Measurements from ENCODE around the gene GFOD2.
"Not testable (repeated sequence)": the region's sequence is repeated elsewhere in the genome, so short reads cannot be mapped to it uniquely, and the experiment has no call there.

The GFOD2 gene, protein sequence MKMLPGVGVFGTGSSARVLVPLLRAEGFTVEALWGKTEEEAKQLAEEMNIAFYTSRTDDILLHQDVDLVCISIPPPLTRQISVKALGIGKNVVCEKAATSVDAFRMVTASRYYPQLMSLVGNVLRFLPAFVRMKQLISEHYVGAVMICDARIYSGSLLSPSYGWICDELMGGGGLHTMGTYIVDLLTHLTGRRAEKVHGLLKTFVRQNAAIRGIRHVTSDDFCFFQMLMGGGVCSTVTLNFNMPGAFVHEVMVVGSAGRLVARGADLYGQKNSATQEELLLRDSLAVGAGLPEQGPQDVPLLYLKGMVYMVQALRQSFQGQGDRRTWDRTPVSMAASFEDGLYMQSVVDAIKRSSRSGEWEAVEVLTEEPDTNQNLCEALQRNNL

DNA sequence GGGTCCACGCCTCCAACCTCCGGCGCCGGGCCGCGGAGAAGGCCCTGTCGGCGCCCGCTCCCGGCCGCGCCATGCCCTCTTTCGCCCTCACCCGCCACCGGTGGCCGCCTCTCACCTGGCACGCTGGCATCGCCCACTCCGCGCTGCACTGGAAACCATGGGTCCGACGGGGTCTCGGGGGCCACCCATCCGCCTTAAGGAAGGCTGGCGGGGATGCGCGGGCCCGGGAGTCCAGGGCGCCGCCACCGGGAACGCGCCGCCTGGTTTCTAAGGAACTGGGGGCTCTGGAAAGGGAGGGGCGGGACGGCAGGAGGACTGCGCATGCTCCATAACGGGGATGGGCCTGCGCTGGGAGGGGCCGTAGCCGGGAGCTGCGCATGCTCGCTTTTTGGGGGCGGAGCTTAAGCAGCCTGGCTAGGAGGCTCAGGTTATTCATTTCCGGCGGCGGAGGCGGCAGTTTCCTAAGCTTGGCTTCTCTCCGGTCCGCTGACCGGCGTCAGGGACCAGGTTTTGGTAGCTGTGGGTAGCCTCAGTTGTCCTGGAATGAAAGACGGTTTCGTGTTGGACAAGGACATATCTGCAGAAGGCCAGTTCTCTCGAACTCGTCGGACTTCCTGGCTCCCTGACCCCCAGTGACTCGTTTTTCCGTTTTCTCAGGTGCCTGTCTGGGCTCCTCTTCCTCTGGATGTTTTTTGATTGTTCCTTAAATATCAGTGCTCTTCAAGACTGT, at the start of gene GFOD2:
Gene GFOD2 (minus strand): TSS at position 269 of the 730 bp plus-strand sequence. CDS start 33,601 bp downstream, outside the sequence.
- peak; percentile 96 to 99 for DNase-seq

DNA sequence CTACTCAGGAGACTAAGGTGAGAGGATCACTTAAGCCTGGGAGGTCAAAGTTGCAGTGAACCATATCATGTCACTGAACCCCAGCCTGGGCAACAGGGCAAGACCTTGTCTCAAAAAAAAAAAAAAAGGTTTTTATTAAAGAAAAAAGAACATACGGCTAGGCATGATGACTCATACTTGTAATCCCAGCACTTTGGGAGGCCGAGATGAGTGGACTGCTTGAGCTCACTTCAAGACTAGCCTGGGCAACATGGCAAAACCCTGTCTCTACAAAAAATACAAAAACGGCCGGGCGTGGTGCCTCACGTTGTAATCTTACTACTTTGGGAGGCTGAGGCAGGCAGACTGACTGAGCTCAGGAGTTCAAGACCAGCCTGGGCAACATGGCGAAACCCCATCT, 48.8 kb upstream of the GFOD2 start:
- no peak for DNase-seq

DNA sequence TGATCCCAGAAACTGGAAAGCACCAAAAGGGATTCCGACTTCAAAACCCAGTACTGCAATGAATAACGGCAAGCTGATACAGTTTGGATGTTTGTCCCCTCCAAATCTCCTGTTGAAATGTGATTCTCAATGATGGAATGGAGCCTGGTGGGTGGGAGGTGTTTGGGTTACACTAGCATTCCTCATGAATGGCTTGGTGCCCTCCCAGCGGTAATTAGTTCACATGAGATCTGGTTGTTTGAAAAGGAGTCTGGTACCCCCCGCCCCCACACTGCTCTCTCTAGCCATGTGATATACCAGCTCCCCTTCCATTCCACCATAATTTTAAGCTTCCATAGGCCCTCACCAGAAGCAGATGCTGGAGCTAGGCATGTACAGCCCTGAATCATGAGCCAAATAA, 47.2 kb upstream of the GFOD2 start:
- DNase-seq: no peak

DNA sequence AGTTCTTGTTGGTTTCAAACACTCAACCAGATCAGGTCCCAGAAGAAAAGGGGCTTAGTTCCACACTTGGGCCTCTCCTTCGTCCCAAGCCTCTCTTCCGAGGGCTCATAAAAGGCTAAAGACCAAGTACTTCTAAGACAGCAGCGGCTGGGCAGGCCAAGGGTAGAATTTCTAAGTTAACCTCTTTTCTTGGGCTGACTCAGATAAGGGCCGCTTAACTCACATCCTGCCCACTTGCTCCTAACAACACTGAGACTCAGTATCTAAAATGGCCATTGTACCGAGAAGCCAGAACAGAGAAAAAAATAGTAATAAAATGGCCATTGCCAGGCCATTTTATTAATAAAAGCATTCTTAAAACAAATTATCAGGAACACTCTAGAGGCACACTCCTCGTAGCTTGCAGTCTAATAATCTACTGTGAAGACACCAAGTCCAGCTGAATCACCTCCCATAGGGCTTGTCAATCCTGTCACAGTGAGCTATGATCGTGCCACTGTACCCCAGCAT, 45.1 kb upstream of the GFOD2 start:
- no peak for DNase-seq

DNA sequence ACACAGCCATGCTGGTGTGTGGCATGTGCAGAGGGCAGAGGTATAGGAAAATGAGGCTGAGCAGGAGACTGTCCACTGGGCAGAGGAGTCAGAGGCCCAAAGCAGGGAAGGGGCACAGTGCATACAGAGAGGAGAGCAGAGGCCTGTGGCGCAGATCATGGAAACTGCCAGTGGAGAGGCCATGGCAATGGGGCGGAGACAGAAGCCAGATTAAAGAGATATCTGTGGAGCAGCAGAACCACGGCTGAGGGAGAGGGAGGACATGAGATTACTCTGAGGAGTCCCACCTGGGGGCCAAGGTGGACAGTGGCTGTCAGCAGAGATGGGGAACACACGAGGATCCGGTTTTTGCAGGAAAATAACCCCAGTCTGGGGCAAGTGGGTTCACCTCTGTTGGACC, 44.0 kb upstream of the GFOD2 start:
- no peak for DNase-seq

DNA sequence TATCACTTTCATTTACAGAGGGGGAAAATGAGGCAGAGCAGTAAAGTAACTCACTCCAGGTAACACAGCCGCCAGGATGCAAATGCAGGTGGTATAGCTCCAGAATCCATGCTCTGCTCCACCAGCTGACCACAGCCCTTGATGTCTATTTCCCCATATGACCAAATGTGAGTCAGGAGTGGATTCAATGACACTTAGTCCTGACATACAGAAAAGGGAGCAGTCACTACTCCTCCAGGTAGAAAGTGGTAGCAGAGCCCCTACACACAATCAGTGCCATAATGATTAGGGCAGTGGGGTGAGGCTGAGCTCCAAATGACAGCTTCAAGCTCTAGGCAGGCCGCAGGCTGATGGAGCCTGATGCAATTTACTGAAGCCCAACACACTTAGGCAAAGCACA, 43.3 kb upstream of the GFOD2 start:
- no peak for DNase-seq

DNA sequence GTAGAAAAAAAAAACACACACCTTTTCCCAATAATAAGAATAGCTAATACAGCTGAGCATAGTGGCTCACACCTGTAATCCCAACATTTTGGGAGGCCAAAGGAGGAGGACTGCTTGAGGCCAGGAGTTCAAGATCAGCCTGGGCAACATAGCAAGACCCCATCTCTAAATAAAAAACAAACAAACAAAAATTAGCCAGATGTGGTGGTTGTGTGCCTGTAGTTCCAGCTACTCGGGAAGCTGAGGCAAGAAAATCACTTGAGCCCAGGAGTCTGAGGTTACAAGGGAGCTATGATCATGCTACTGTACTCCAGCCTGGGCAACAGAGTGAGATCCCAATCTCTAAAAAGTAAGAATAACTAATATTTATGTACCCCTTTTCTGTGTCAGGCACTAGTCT, 42.8 kb upstream of the GFOD2 start:
- no peak for DNase-seq

DNA sequence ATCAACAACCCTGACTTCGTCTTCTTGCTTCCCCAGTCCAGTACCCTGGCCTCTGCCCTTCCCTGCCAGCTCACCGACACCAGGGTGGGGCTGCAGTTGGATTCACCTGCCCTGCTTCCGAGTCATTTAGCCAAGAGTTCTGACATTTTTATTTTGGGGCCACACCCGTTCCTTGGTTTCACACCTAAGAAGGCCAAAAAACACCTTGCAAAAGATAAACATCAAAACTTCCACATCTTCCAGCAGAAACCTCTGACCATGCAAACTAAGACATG, 41.8 kb upstream of the GFOD2 start:
- DNase-seq: no peak

DNA sequence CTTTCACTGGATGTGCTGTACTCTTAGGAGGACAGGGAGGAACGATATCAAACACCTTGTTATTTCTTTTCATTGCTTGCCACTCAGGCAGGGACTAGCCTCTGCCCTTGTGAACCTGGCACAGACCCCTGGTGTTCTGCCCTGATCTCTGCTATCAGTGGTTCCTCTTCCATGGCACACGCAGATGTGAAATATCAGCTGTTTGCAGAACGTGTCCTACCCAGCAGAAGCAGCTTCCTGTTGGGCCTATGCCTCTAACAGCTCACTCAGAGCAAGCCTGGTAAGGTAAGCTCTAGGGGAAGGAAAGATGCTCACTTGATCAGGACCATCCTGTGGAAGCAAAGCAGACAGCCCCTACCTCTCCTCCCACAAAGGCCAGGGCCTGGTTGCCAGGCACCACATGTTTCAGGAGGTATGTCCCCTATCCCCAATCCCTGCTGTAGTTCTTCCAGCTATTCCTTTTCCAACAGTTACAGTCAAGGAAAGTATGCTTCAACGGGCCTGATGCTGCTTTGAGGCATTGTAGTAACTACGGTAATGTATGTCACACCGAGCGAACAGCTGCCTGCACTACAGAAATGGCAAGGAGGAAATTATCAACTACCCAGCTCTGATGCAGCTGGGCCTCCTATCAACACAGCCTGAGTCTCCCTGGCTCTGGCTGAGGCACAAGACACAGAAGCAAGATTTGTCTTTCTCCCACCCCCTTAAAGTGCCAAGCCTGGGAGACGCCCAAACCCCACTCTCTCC, 41.3 kb upstream of the GFOD2 start:
- no peak for DNase-seq

DNA sequence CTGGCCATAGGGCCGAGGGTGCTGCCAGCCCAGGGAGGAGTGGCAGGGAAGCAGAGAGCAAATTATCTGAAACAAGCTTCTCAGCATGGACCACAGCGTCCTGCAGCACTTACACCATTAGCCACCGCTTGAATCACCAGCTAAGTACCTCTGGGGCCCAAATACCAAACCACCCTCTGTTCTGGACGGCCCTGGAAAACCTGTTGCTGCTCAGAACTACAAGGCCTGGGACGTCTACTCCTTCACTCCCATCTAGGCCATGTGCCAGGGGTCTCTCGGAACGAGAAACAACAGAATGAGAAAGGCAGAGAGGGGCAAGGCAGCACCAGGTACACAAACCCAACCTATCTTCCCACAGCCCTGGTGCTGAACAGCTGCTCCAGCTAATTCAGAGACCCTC, 39.9 kb upstream of the GFOD2 start:
- no peak for DNase-seq

DNA sequence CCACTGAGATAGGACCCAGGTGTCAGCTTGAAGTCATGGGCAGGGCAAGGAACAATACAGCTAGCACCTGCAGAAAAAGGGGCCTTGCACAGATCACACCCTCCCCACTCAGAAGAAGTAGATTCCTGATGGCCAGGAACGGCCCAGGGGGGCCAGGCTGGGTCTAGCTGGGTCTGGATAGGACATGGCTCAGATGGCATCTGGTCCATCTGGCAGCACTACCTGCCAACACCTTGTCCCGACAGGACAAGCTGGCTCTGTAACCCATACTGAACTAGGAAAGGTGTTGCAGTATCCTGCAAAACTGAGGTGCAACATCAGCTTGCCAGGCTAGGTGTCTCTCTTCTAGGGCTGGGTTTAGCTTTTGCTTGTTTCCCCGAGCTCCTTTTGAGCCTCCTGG, 38.9 kb upstream of the GFOD2 start:
- no peak for DNase-seq

DNA sequence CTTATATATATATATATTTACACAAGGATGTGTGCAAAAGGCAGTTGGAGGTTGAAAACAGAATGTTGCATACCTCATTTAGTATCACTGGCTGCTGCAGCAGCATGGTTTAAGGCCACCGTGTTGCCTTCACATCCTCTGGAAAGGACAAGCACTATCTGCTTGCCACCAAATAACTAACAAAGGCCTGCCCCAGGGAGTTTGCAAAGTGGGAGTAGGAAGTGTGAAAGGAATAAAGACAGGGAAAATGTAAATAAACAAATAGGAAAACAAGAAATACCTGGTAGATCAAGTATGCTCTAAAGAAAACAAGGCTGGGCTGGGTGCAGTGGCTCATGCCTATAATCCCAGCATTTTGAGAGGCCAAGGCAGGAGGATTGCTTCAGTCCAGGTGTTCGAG, 33.5 kb upstream of the GFOD2 start:
- no peak for DNase-seq

DNA sequence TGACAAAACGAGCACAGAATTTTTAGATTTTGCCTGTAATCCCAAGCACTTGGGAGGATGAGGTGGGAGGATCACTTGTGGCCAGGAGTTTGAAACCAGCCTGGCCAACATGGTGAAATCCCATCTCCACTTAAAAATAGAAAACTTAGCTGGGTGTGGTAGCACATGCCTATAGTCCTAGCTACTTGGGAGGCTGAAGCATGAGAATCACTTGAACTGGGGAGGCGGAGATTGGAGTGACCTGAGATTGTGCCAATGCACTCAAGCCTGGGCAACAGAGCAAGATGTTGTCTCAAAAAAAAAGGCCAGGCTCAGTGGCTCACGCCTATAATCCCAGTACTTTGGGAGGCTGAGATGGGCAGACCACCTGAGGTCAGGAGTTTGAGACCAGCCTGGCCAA, 32.2 kb upstream of the GFOD2 start:
- DNase-seq: not testable (repeated sequence)

DNA sequence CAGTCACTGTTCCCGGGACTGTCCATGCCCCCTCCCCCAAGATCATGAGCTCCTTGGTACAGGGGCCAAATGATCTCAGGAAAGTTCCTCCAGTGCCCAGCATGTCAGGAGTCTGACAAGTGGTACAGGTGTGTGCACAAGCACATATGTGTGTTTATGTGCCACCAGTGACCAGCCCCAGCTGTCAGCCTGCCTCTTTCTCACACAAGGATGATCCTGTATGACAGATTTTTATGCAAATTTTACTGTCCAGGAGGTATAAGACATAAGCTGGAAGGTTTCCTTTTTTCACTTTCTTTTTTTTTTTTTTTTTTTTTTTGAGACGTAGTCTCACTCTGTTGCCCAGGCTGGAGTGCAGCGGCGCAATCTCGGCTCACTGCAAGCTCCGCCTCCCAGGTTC, 31.4 kb upstream of the GFOD2 start:
- DNase-seq: no peak

DNA sequence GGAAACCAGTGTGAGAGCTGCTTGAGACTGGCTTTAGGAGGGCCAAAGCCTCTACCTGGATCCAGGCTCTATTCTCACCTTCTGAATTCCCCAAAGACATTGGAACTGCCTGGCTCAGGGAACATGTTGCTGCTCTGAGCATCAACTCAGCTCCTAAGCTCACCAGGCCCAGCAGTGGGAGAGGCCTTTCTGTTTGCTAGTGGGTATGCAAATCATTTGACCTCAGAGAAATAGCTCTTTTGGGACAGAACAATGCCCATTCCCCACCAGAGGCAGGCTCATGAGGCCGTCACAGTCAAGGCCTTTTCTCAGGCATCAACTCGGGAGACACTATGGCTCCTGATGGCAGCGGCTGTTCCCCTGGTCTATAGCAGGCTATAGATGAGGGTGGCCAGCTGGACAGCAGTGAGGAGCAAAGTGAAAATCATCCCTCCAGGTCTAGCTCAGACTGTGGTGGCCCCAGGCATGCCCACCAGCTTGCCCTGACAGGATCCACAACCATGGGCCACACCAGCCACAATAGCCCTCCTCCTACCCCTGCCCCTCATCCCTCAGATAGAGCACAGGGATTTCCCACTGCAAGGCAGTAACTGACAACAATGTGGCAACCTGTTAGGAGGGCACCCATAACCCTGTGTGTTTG, 30.4 kb upstream of the GFOD2 start:
- no peak for DNase-seq

DNA sequence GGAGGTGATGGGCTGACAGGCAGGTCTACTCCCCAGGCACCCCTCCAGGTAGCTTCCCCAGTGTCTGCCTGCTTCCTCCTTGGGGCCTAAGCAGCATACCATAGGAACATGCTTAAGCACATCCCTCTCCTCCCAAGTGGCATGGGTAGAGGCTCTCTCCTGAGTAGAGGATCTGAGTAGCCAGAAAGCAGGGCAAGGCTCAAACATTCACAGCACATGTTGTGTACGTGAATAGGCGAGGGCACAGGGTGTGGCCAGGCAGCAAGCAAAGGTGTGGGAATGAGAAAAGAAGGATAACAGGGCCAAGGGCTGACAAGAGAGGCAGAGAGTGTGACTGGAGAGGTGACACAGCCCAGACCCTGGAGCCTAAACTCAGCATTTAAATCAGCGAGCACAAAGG, 29.7 kb upstream of the GFOD2 start:
- DNase-seq: no peak

DNA sequence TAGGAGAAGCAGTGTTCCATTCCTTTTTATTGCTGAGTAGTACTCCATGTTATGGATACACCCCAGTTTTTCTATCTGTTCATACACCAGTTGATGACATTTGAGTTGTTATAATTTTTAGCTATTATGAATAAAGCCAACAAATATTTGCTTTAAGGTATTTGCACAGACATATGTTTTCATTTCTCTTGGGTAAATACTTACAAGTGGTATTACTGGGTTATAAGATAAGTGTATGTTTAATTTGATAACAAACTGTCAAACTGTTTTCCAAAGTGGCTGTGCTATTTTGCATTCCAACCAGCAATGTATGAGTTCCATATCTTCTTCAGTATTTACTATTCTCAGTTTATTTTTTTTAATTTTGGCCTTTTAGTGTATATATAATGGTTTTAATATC, 27.7 kb upstream of the GFOD2 start:
- DNase-seq: no peak

DNA sequence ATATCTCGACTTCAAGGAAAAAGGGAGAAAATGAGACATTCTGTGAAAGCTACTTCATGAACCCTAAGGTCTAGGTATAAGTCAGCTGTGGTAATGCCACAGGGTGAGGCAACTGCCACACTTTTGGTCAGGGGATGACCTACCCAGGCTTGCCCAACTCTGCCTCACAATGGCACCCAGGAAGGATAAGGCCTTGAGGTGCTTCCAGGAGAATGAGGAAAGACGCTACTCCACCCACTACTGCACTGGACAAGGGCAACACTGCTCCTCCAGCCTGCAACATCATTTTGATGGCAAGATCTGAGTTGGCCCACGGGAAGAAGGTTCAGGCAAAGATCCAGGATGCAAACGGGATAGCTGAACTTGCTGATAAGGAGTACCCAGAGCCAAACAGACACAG, 22.0 kb upstream of the GFOD2 start:
- no peak for DNase-seq

DNA sequence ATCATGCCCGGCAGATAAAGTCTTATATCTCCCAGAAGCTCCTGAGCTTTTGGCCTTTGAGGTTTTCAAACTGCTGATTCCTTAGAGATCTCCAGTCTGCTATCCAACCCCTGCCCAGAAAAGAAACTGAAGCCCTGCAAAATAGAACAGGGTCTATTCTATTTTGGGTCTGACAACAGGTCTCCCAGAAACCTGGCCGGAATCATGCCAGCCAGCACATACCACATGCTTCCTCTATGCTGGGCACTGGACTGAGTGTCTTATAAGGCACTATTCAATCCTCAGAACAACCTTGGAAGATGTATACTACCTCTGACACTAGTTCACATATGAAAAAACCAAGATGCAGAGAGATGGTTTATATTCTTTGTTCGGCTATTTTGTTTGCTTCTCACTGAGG, 21.3 kb upstream of the GFOD2 start:
- DNase-seq: no peak

DNA sequence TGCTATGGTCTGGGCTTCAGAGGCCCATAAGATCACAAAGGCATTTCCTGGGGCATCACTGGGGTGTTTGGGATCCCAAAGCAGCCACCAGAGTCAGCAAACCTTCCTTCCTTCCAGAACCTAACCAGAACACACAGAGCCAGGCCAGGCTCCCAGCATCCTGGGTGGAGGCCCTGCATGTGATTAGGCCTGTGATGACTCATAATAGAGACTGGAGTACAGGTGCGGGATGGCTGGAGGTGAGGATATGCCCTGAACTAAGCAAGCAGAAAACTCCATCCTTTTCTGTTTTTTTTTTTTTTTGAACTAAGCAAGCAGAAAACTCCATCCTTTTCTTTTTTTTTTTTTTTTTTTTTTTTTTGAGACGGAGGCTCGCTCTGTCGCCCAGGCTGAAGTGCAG, 17.7 kb upstream of the GFOD2 start:
- no peak for DNase-seq

DNA sequence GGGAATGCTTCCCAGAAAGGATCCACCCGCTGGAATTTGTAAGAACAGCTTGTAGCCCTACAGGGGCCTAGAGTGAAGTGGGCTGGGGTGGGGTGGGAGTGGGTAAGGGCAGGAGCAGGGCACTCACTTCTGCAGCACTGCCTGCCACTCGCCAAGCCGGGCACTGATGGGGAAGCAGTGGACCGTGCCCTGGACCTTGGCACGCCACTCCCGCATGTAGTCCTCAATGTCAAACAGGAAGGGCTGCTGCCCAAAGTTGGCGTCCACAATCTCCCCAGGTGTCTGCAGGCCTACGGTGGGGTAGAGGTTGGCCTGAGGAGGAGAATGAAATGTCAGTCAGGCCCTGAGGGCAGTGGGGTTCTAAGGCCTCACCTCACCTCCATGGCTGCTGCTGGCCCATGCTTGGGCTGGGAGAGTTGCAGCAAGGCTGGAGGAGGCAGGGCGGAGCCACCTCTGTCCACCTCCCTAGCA, 15.7 kb upstream of the GFOD2 start:
- no peak for DNase-seq

DNA sequence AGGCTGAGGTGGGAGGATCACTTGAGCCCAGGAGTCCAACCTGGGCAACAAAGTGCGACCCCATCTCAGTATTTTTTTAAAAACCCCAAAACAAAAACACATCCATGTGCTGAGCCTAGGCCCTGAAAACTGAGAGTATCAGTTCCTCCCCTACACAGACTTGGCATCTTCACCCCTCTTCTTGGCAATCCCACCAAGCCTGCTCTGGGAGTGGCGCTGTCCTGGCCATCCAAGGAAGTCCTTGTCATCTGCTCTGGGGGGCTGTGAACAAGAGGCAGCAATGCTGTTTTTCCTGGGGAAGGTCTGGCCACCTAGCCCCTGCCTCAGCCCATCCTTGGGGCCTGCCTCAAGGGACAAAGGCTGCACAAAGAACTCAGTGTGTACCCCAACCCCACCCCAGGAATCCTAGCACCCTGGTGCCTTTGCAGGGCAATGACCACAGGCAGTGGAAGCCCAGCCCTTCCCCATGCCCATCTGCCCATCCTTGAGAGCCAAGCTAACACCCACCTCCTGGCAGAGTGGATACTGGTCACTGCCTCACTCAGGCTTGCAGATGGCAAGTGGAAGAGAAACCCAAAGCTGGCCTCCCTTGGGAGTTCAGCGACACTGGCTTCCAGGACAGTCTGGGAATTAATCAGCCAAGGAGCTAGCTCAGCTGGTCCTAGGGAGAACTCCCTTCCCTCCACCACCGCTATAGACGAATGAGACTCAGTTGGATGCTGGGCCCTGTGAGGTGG, 14.8 kb upstream of the GFOD2 start:
- DNase-seq: no peak

DNA sequence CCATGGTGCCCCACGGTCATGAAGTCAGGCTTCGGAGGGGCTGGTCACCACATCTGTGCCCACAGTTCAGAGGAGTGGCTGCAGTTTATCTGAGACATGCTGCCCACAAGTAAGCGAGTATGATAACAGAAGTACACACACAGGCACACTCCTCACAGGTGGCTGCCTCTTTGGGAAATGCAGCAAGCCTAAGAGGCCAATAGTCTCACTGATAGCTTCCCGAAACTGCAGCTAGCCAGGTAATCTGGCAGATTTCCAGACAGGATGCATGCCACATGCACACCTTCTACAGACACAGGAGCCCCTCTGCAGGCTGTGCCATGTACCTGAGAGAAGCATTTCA, 12.6 kb upstream of the GFOD2 start:
- DNase-seq: no peak

All from stimulated activated CD4-positive, alpha-beta T cell treated with anti-CD3 and anti-CD28 coated beads, Interleukin-4, amount 100 ng/mL, for 4 hours (primary cell).